Activated naive CD8-positive, alpha-beta T cell treated with anti-CD3 and anti-CD28 coated beads for 36 hours (primary cell): ENCODE measurements around the gene C19orf38. TPM values are rescaled to one million over a fixed set of nuclear protein-coding genes. Genes with fewer than 3 reads are reported as not detected.

Experiments
- DNase-seq: peaks from one replicate; pipeline ENCODE4 v3.0.0; 2021
- H3K27ac Mint-ChIP-seq: one replicate; pipeline ENCODE4 v1.8.0; 2022; ENCODE audit warnings: mild to moderate bottlenecking, moderate library complexity, mixed read lengths
- H3K27me3 Mint-ChIP-seq: one replicate; pipeline ENCODE4 v1.8.0; 2022; ENCODE audit warnings: mild to moderate bottlenecking, mixed read lengths
- H3K36me3 Mint-ChIP-seq: one replicate; pipeline ENCODE4 v1.8.0; 2021; ENCODE audit warnings: mild to moderate bottlenecking, mixed read lengths
- H3K4me1 Mint-ChIP-seq: one replicate; pipeline ENCODE4 v1.8.0; 2021; ENCODE audit warnings: mixed read lengths
- H3K4me3 Mint-ChIP-seq: one replicate; pipeline ENCODE4 v1.8.0; 2022; ENCODE audit warnings: mild to moderate bottlenecking, moderate library complexity, mixed read lengths
- H3K9me3 Mint-ChIP-seq: one replicate; pipeline ENCODE4 v1.8.0; 2022; ENCODE audit warnings: mixed read lengths
- total RNA-seq, 2 experiments: library from RNA; stranded (reverse); gene quantifications; one replicate each; pipeline ENCODE4 v1.2.3, GENCODE V29; 2021

Gene C19orf38
- 1 to 10 TPM; 1.8 to 2.0 TPM for total RNA-seq

GRCh38 chr19:10848230-10848856, at the start of gene C19orf38:
C19orf38 (plus strand) TSS chr19:10848415; CDS start chr19:10848509, 94 bp downstream.
- Mint-ChIP-seq H3K4me3 (peak within 1 kb of the TSS; percentile 49), H3K9me3 (peaks cover 6% of the 10 kb centered on the region), H3K4me1 (peaks cover 10% of the 10 kb centered on the region), H3K36me3 (no peaks in the 10 kb centered on the region), H3K27me3 (no peaks in the 10 kb centered on the region), H3K27ac (peak within 1 kb of the TSS; percentile 14)
- DNase-seq, result no peak

DNA sequence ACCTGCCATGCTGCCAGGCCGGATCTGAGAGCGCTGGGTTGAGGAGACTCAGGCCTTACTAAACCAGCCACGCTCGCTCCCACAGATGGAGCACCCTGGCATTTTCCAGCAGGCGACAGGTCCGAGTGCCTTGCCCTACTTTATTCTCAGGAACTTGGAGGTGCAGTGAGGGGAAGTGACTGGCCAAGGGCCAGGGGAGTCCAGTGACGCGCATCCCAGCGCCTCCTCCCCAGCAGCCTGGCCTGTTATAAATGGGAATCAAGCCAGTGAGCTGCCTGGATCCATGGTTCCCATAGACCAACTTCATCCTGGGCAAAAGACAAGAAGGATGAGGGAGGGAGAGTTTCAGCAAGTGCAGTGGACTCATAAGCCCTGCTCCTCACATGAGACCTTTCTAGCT, 47.7 kb upstream of the C19orf38 start:
- no peak overlapping the region for H3K4me3 Mint-ChIP-seq
- no peak overlapping the region for H3K27ac Mint-ChIP-seq
- H3K4me1 Mint-ChIP-seq, result peaks cover 19% of the 10 kb centered on the region
- no peaks in the 10 kb centered on the region for H3K27me3 Mint-ChIP-seq
- no peak for DNase-seq
- H3K9me3 Mint-ChIP-seq, result no peaks in the 10 kb centered on the region
- peaks cover 12% of the 10 kb centered on the region for H3K36me3 Mint-ChIP-seq

DNA sequence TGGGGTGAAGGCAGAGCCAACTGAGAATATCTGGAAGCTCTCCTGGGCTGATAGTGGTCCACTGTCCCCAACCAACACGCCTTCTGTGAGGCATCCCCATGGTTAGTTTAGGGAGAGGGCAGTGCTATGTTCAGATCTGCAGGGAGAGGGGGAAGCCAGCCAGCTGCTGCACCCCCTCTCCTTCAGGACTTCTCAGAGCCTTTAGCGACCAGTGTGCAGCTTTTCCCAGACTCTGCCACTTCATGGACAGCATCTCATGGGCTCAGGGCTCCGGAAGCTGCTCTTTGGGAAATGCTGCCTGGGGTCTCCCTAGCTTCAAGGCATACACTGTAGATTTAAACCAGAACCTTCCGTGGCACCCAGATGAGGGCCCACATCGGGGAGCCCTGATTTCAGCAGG, 45.7 kb upstream of the C19orf38 start:
- Mint-ChIP-seq H3K27me3 (no peaks in the 10 kb centered on the region), H3K9me3 (no peaks in the 10 kb centered on the region), H3K27ac (peak overlapping the region; percentile 20), H3K4me1 (peaks cover 12% of the 10 kb centered on the region), H3K4me3 (no peak overlapping the region), H3K36me3 (peaks cover 6% of the 10 kb centered on the region)
- DNase-seq, result no peak

- Mint-ChIP-seq H3K36me3 (peaks cover 6% of the 10 kb centered on the region), H3K4me1 (peaks cover 6% of the 10 kb centered on the region), H3K27ac (no peak overlapping the region), H3K27me3 (no peaks in the 10 kb centered on the region), H3K9me3 (no peaks in the 10 kb centered on the region), H3K4me3 (no peak overlapping the region)
- no peak for DNase-seq
Observed at GRCh38 chr19:10803252-10803651, 45.0 kb upstream of the C19orf38 start.

DNA sequence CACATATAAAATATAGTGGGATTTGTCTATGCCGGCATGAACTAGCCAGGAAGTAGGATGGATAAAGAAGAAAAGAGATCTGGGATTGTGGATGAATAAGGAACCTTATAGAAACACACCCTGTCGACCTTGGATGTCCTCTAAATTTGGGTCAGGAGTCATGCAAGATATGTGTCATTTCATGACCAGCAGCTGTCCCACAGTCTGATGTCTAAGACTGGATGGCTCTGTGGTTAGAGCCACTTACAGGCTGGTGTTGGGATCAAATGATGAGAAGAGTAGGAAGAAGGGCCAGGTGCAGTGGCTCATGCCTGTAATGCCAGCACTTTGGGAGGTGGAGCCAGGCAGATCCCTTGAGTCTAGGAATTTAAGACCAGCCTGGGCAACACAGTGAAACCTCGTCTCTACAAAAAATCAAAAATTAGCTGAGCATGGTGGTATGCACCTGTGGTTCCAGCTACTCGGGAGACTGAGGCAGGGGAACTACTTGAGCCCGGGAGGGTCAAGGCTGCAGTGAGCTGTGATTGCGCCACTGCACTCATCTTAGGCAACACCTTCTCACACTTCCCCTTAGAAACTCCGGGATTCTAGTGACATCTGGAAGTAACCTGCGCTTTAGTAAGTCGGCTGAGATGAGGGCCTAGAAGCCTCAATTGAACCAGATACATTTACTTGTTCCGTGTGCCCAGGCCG, 43.0 kb upstream of the C19orf38 start:
- peaks cover 9% of the 10 kb centered on the region for H3K4me1 Mint-ChIP-seq
- DNase-seq, result no peak
- no peaks in the 10 kb centered on the region for H3K27me3 Mint-ChIP-seq
- peaks cover 13% of the 10 kb centered on the region for H3K36me3 Mint-ChIP-seq
- H3K9me3 Mint-ChIP-seq, result no peaks in the 10 kb centered on the region
- no peak overlapping the region for H3K4me3 Mint-ChIP-seq
- H3K27ac Mint-ChIP-seq, result peak overlapping the region; percentile 26

DNA sequence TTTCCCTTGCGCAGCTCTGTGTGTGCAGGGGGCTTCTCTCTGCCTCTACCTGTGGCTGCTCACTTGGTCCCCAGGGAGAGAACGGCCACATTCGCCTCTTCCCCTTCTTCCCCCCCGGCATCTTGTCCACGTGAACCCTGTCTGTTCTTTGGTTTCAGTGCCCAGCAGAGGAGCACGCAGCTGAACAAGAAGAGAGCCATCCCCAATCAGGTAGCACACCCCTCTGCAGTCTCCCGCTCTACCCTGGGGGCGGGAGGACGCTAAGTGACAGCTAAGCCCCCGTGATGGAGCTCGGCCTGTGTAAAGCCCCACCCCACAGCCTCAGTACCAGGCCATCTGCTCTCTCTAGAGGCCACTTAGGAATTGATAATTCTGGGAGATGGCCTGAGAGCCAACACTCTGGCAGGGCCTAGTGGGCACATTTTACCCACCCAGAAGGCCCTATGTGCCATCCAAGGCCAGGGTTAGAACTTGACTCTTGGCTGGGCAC, 42.4 kb upstream of the C19orf38 start:
- Mint-ChIP-seq H3K9me3 (no peaks in the 10 kb centered on the region), H3K4me3 (no peak overlapping the region), H3K27ac (no peak overlapping the region), H3K4me1 (peaks cover 9% of the 10 kb centered on the region), H3K27me3 (no peaks in the 10 kb centered on the region), H3K36me3 (peaks cover 13% of the 10 kb centered on the region)
- DNase-seq, result no peak

GRCh38 chr19:10808937-10809649, 39.1 kb upstream of the C19orf38 start:
- H3K36me3 Mint-ChIP-seq, result peaks cover 11% of the 10 kb centered on the region
- DNase-seq, result peak; percentile 28
- no peaks in the 10 kb centered on the region for H3K27me3 Mint-ChIP-seq
- H3K4me1 Mint-ChIP-seq, result peaks cover 17% of the 10 kb centered on the region
- H3K27ac Mint-ChIP-seq, result peak overlapping the region; percentile 32
- H3K4me3 Mint-ChIP-seq, result no peak overlapping the region
- no peaks in the 10 kb centered on the region for H3K9me3 Mint-ChIP-seq

DNA sequence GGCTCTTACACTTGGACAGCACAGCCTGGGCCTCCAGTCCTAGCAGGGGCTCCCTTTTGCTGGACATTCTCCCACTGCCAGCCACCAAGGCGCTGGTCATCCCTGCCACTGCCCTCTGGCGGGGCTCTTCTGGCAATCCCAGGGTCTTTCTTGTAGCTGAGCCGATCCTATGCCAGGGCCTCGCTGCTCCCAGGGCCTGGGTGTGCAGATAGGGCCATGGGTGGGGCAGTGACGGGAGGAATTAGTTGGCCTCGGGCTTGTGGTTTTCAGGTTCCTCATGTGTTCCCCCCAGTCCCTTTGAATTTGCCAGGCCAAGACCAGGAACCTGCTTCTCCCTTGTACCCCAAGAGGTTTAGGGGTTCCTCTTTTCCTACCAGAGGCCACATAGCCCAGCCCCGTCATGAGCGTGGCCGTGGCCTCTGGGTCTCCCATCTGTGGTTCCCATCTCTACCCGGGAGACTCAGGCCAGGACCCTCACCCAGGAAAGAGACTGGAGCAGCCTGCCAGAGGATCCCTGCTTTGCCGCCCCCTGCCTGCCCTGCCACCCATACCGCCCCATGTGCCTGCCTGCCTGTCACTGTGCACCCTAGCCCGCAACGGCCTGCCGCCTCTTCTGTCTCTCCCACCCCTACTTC, 38.4 kb upstream of the C19orf38 start:
- H3K4me1 Mint-ChIP-seq, result peaks cover 17% of the 10 kb centered on the region
- H3K9me3 Mint-ChIP-seq, result no peaks in the 10 kb centered on the region
- H3K4me3 Mint-ChIP-seq, result no peak overlapping the region
- DNase-seq, result no peak
- H3K36me3 Mint-ChIP-seq, result peaks cover 16% of the 10 kb centered on the region
- H3K27me3 Mint-ChIP-seq, result no peaks in the 10 kb centered on the region
- H3K27ac Mint-ChIP-seq, result no peak overlapping the region

GRCh38 chr19:10811391-10812111, 36.7 kb upstream of the C19orf38 start:
- peaks cover 17% of the 10 kb centered on the region for H3K4me1 Mint-ChIP-seq
- no peak overlapping the region for H3K27ac Mint-ChIP-seq
- H3K9me3 Mint-ChIP-seq, result no peaks in the 10 kb centered on the region

DNA sequence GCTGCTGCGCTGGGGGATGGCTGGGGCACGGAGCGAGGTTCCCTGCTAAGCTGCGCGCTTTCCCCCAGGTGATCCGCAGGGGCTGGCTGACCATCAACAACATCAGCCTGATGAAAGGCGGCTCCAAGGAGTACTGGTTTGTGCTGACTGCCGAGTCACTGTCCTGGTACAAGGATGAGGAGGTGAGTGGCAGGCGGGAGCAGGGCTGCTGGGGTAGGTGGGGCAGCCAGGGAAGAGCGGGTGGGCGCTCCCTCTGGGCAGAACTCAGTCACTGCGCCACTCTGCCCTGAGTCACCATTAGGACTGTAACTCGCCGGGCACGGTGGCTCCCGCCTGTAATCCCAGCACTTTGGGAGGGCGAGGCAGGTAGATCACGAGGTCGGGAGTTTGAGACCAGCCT, 36.0 kb upstream of the C19orf38 start:
- H3K4me3 Mint-ChIP-seq, result no peak overlapping the region

More at GRCh38 chr19:10811391-10812111, 36.7 kb upstream of the C19orf38 start:
- H3K4me3 Mint-ChIP-seq, result no peak overlapping the region
- no peak for DNase-seq
- H3K36me3 Mint-ChIP-seq, result peaks cover 16% of the 10 kb centered on the region
- H3K27me3 Mint-ChIP-seq, result no peaks in the 10 kb centered on the region

DNA sequence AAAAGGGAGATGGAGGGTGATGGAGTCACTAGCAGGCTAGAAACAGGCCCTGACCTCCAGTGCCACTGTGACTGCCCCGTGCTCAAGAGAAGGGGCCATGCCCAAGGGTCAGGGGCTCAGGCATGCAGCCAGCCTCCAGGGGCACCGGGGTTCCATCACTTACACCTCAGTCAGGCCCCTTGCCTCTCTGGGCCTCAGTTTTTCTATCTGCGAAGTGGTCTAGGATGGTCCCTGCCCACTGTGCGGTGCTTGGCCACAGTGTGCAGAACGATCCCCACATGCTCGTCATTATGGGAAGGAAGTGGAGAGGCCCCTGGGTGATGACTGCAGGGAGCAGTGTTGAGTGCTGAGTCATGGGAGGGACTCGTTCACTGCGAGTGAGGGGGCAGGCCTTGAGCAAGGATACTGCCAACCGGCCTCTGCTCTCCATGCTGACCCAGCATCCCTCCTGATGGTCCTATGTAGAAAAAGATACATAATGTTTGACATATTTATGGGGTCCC, 35.3 kb upstream of the C19orf38 start:
- peaks cover 17% of the 10 kb centered on the region for H3K4me1 Mint-ChIP-seq
- H3K27ac Mint-ChIP-seq, result peak overlapping the region; percentile 7
- H3K4me3 Mint-ChIP-seq, result no peak overlapping the region
- DNase-seq, result no peak
- no peaks in the 10 kb centered on the region for H3K9me3 Mint-ChIP-seq
- no peaks in the 10 kb centered on the region for H3K27me3 Mint-ChIP-seq
- H3K36me3 Mint-ChIP-seq, result peaks cover 16% of the 10 kb centered on the region

More for the DNA sequence above, 36.0 kb upstream of the C19orf38 start:
- Mint-ChIP-seq H3K36me3 (peaks cover 16% of the 10 kb centered on the region), H3K9me3 (no peaks in the 10 kb centered on the region), H3K4me1 (peaks cover 17% of the 10 kb centered on the region), H3K27ac (no peak overlapping the region), H3K27me3 (no peaks in the 10 kb centered on the region)
- DNase-seq, result no peak

DNA sequence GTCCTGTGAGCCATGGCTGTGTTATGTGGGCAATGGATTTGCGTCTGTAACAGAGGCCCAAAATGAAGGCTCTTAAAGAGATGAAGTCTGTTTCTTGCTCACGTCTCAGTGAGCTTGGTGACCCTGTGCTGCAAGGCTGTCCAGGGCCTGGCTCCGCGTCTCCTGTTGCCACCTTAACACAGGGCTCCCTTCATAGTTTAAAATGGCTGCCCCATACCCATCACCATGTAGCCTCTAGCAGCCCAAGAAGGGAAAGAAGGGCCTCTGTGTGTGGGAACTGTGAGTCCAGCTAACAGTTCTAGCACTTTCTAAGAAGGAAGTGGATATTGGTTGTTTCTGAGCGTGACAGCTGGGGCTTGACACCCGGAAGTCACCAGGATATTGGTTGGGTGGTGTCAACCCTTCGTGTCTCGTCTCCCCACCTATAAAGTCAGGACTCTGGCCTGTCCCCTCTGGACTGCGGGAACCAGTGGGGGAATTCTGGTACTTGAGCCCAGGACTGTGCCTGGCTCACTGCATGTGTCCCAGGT, 33.1 kb upstream of the C19orf38 start:
- no peak for DNase-seq
- Mint-ChIP-seq H3K4me3 (no peak overlapping the region), H3K36me3 (peaks cover 9% of the 10 kb centered on the region), H3K9me3 (no peaks in the 10 kb centered on the region), H3K27ac (no peak overlapping the region), H3K4me1 (peaks cover 8% of the 10 kb centered on the region), H3K27me3 (no peaks in the 10 kb centered on the region)

DNA sequence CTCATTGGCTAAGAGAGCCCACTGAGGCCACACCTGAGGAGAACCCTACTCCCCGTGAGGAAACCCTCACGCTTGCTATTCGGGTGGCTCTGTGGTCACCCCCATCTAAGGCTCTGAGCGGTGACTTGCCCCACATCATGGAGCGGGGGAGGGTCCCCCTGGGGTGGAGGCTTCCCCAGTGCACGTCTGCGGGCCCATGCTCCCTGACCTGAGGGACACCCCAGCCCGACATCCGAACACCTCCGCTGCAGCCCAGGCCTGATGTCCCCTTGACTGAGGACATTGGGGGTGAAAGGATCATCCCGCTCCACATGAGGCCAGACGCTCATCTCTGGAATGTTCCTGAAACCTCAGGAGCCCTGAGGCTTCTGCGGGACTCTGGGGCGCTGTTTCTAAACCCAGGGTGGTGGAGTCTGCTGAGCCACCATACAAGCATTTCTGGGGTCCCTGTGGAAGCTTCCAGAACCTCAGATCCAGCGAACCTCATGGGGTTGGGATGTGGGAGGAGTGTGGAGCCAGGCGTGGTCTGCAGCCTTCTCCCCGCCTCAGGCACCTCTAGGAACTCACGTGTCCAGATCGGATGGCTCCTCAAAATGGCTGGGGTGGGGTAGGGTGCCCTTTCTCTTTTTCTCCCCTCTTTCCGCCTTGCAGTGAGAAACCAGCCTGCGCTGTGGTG, 32.1 kb upstream of the C19orf38 start:
- Mint-ChIP-seq H3K27ac (no peak overlapping the region), H3K36me3 (peaks cover 19% of the 10 kb centered on the region), H3K4me3 (no peak overlapping the region), H3K4me1 (peaks cover 8% of the 10 kb centered on the region), H3K27me3 (no peaks in the 10 kb centered on the region), H3K9me3 (no peaks in the 10 kb centered on the region)
- DNase-seq, result no peak

DNA sequence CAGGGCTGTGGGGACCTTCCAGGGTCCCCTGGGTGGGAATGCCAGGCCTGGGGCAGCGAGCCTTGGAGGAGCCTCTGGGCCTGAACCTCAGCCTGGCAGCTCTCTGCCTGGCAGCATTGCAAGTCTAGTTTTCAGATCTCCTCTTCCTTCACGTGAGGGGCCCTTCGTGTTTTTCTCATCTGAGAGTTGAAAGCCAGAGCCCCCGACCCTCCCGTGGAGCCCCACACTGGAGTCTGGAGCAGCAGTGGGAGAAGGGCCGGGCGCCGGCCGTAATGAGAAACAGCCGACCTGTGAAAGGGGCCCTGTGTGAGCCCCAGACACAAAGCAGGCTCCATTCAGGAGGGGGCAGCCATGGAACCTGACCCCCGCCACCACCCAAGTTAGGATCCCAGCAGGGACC, 31.5 kb upstream of the C19orf38 start:
- Mint-ChIP-seq H3K36me3 (peaks cover 22% of the 10 kb centered on the region), H3K27ac (no peak overlapping the region)

More for the DNA sequence above, 31.5 kb upstream of the C19orf38 start:
- H3K4me3 Mint-ChIP-seq, result no peak overlapping the region
- no peaks in the 10 kb centered on the region for H3K9me3 Mint-ChIP-seq
- no peaks in the 10 kb centered on the region for H3K27me3 Mint-ChIP-seq
- DNase-seq, result no peak
- H3K4me1 Mint-ChIP-seq, result peaks cover 8% of the 10 kb centered on the region
